A549 (cell line): ENCODE results near the gene MEGF6. TPM values are rescaled to one million over a fixed set of nuclear protein-coding genes. Genes with fewer than 3 reads are reported as not detected.

Experiments
- ATAC-seq, 2 experiments: fragments of 200-7000 bp in 1 of 2; fragments of >200 bp in 1 of 2; cut with Nextera tagmentation in 1 of 2; cut with Tn5 transposase in 1 of 2; 3 replicates each; pipeline versions ENCODE4 v1.8.0 to v1.9.1; 2018 to 2020; ENCODE audit warnings: mild to moderate bottlenecking in 1 of 2, moderate library complexity in 1 of 2
- CTCF ChIA-PET: fragments of 300-600 bp; sonication (Branson Sonifier 250); formaldehyde crosslinking; extraction: SDS; loops from one replicate; lab custom pipeline; 2021; ENCODE audit warnings: antibody characterized with exemption, inconsistent platforms; lab: Yijun Ruan, JAX
- POLR2A ChIA-PET: fragments of 350-600 bp; formaldehyde crosslinking; extraction: SDS; loops from one replicate; lab custom pipeline; 2021; ENCODE audit warnings: antibody characterized with exemption, inconsistent platforms; lab: Yijun Ruan, JAX
- DNase-seq, 2 experiments: peaks; one replicate each; pipeline versions ENCODE4 v3.0.0 to v3.0.0-alpha.2; 2011 to 2016; ENCODE audit warnings: low read depth in 1 of 2, low spot score in 1 of 2
- FAIRE-seq: peaks from 2 replicates; lab custom pipeline; 2011; peaks lifted over from hg19 to GRCh38; lab: Jason Lieb, UNC
- H3K27ac ChIP-seq, 2 experiments: fragments of >200 bp; sonication (Bioruptor Twin); formaldehyde crosslinking; 3 replicates each; pipeline ENCODE4 v1.5.1; 2016 to 2017
- H3K4me1 ChIP-seq: fragments of >200 bp; sonication (Bioruptor Twin); formaldehyde crosslinking; 3 replicates; pipeline ENCODE4 v1.6.1; 2016
- H3K4me2 ChIP-seq: fragments of >200 bp; sonication (Bioruptor Twin); formaldehyde crosslinking; 3 replicates; pipeline ENCODE4 v1.6.1; 2016
- H3K4me3 ChIP-seq: fragments of >200 bp; sonication (Bioruptor Twin); formaldehyde crosslinking; 3 replicates; pipeline ENCODE4 v1.5.1; 2016
- H3K9me3 ChIP-seq: fragments of >200 bp; sonication (Bioruptor Twin); formaldehyde crosslinking; 3 replicates; pipeline ENCODE4 v1.6.1; 2016
- ATOH8 ChIP-seq: fragments of 250-450 bp; sonication (Bioruptor Pico); IDR thresholded peaks from 2 replicates; pipeline ENCODE4 v1.5.0; 2020; ENCODE audit warnings: low read depth, mild to moderate bottlenecking, moderate library complexity
- BCL3 ChIP-seq: fragments of >200 bp; sonication (Bioruptor Twin); formaldehyde crosslinking; IDR thresholded peaks from 3 replicates; pipeline ENCODE4 v1.6.1; 2016
- CEBPB ChIP-seq, 2 experiments: fragments of >200 bp in 1 of 2; sonication (Bioruptor Twin) in 1 of 2; formaldehyde crosslinking in 1 of 2; IDR thresholded peaks; 2 replicates each; pipeline ENCODE4 v1.6.1; 2012 to 2016
- CTCF ChIP-seq: fragments of >200 bp; sonication (Bioruptor Twin); formaldehyde crosslinking; IDR thresholded peaks from 3 replicates; pipeline ENCODE4 v1.5.1; 2016
- EHMT2 ChIP-seq: fragments of 200-600 bp; sonication (generic); IDR thresholded peaks from 2 replicates; pipeline ENCODE4 v1.6.1; 2016; ENCODE audit warnings: antibody characterized with exemption, low read depth, mild to moderate bottlenecking, moderate library complexity
- FOSB ChIP-seq: fragments of 250-450 bp; sonication (Bioruptor Pico); IDR thresholded peaks from 2 replicates; pipeline ENCODE4 v1.5.0; 2020; ENCODE audit warnings: mild to moderate bottlenecking, moderate library complexity
- GATA3 ChIP-seq: IDR thresholded peaks from 2 replicates; pipeline ENCODE4 v1.6.1; 2012; ENCODE audit warnings: borderline replicate concordance
- HMGXB4 ChIP-seq: fragments of 250-450 bp; sonication (Bioruptor Pico); IDR thresholded peaks from 2 replicates; pipeline ENCODE4 v1.5.0; 2021; ENCODE audit warnings: mild to moderate bottlenecking, moderate library complexity, borderline replicate concordance
- HOXA7 ChIP-seq: fragments of 250-450 bp; sonication (Bioruptor Pico); IDR thresholded peaks from 2 replicates; pipeline ENCODE4 v1.5.0; 2020; ENCODE audit warnings: mild to moderate bottlenecking, moderate library complexity
- JUN ChIP-seq, 2 experiments: fragments of >200 bp; sonication (Bioruptor Twin); formaldehyde crosslinking; IDR thresholded peaks; 2 replicates in 1 of 2; 3 replicates in 1 of 2; pipeline ENCODE4 v1.6.1; 2016 to 2017
- NFE2L2 ChIP-seq: fragments of 150-350 bp; conservative IDR thresholded peaks from 2 replicates; pipeline ENCODE4 v1.6.1; 2014; ENCODE audit warnings: low read length
- NPAS2 ChIP-seq: fragments of 250-450 bp; sonication (Bioruptor Pico); IDR thresholded peaks from 2 replicates; pipeline ENCODE4 v1.8.0; 2022; ENCODE audit warnings: mild to moderate bottlenecking, moderate library complexity, borderline replicate concordance
- PBX3 ChIP-seq: IDR thresholded peaks from 2 replicates; pipeline ENCODE4 v1.6.1; 2012
- POLR2A ChIP-seq: IDR thresholded peaks from 2 replicates; pipeline ENCODE4 v1.6.1; 2012; ENCODE audit warnings: mild to moderate bottlenecking, low read length
- REST ChIP-seq: fragments of 200-600 bp; sonication (generic); IDR thresholded peaks from 2 replicates; pipeline ENCODE4 v1.6.1; 2016; ENCODE audit warnings: antibody characterized with exemption, mild to moderate bottlenecking, moderate library complexity
- RNF2 ChIP-seq: fragments of 200-600 bp; sonication (generic); IDR thresholded peaks from 2 replicates; pipeline ENCODE4 v1.6.1; 2016; ENCODE audit warnings: low read depth, mild to moderate bottlenecking, antibody characterized with exemption, moderate library complexity, borderline replicate concordance
- SREBF2 ChIP-seq: fragments of 450-650 bp; IDR thresholded peaks from 2 replicates; pipeline ENCODE4 v1.6.1; 2014; ENCODE audit warnings: mild to moderate bottlenecking, moderate library complexity
- USF2 ChIP-seq: fragments of 450-650 bp; IDR thresholded peaks from 2 replicates; pipeline ENCODE4 v1.6.1; 2014; ENCODE audit warnings: antibody characterized with exemption
- ZSCAN20 ChIP-seq: fragments of 250-450 bp; sonication (Bioruptor Pico); IDR thresholded peaks from 2 replicates; pipeline ENCODE4 v1.8.0; 2022; ENCODE audit warnings: mild to moderate bottlenecking, moderate library complexity
- WGBS: methylation state at CpG from one replicate; pipeline ENCODE4 v1.1.6; 2017; ENCODE audit errors: missing lambda C conversion rate; 5-methylcytosine and 5-hydroxymethylcytosine counted together
- polyA plus RNA-seq, 4 experiments: library from polyadenylated mRNA; depleted of rRNA in 3 of 4; stranded (reverse); fragments of >200 nt; fragmentation: RNase III in 1 of 4; extraction: RNeasy Plus Mini Kit Qiagen cat#74134 plus additional on column Dnase treatment in 1 of 4; gene quantifications; 2 replicates in 3 of 4; 3 replicates in 1 of 4; pipeline ENCODE4 v1.2.3, GENCODE V29; 2011 to 2017

MEGF6 gene
- polyA plus RNA-seq, 2 of the 4 experiments (the other 2 are of a cell fraction), result 0.66 to 13.7 TPM

- ChIA-PET CTCF (interaction anchor here (1.2 to 2.6 kb wide), 4 partner anchors 13 to 86 kb away, joined by 3 to 9 read pairs (median 4); no protein-coding TSS in a partner anchor), POLR2A (no interaction called here)
- Histone ChIP-seq H3K4me2 (no peak overlapping the region), H3K4me3 (no peak overlapping the region), H3K4me1 (peaks cover 9% of the 10 kb centered on the region), H3K27ac (no peak overlapping the region), H3K9me3 (no peaks in the 10 kb centered on the region)
- WGBS, result 88% methylated on average over 8 of the region's 28 CpGs
- FAIRE-seq, result no peak
- DNase-seq, result peak; percentile 30 to 38
- TF ChIP-seq NFE2L2, result no peak
- no peak for TF ChIP-seq NPAS2 (CRISPR knock-in tag)
- TF ChIP-seq CEBPB (IDR thresholded peaks at IDR 0.05), result no peak
- no peak for TF ChIP-seq HMGXB4 (CRISPR knock-in tag)
- TF ChIP-seq RNF2, result no peak
- ATAC-seq, result peak; percentile 11 to 13; a peak in 1 of 6 replicates
Observed at GRCh38 chr1:3477241-3477995, 133.9 kb downstream of the MEGF6 start.

GRCh38 chr1:3476666-3477065, 134.6 kb downstream of the MEGF6 start:
- FAIRE-seq, result no peak
- Histone ChIP-seq H3K27ac (no peak overlapping the region), H3K4me2 (no peak overlapping the region), H3K9me3 (no peaks in the 10 kb centered on the region), H3K4me1 (peaks cover 3% of the 10 kb centered on the region), H3K4me3 (no peak overlapping the region)
- DNase-seq, result no peak
- 91% methylated on average over 13 of the region's 16 CpGs for WGBS
- CTCF ChIA-PET, result interaction anchor here (1.2 kb wide), 1 partner anchor 86 kb away, joined by 3 read pairs; no protein-coding TSS in a partner anchor
- TF ChIP-seq USF2 (no peak), FOSB (CRISPR knock-in tag) (no peak), HOXA7 (CRISPR knock-in tag) (no peak), CTCF (no peak), GATA3 (no peak), PBX3 (no peak), NPAS2 (CRISPR knock-in tag) (no peak), SREBF2 (no peak)
- POLR2A ChIA-PET, result no interaction called here
- ATAC-seq, result no peak

- FAIRE-seq (no peak), ATAC-seq (no peak), DNase-seq (no peak)
- peaks cover 7% of the 10 kb centered on the region for H3K4me1 ChIP-seq
- no peak overlapping the region for H3K4me3 ChIP-seq
- WGBS, result 55% methylated on average over 4 of the region's 14 CpGs
- no peaks in the 10 kb centered on the region for H3K9me3 ChIP-seq
- CTCF ChIA-PET, result interaction anchor here (0.8 kb wide), 1 partner anchor 23 kb away, joined by 3 read pairs; no protein-coding TSS in a partner anchor
- H3K4me2 ChIP-seq, result no peak overlapping the region
- POLR2A ChIA-PET, result no interaction called here
- no peak overlapping the region for H3K27ac ChIP-seq
- TF ChIP-seq BCL3, result no peak
- TF ChIP-seq REST, result no peak
- TF ChIP-seq EHMT2, result no peak
- no peak for TF ChIP-seq ATOH8
- no peak for TF ChIP-seq POLR2A
- TF ChIP-seq JUN (IDR thresholded peaks at IDR 0.05), result no peak
- TF ChIP-seq ZSCAN20 (CRISPR knock-in tag), result no peak
Observed at GRCh38 chr1:3475839-3476573, 135.3 kb downstream of the MEGF6 start.
